H1 (cell line): ENCODE data around the gene ARL11. TPM values are rescaled to one million over a fixed set of nuclear protein-coding genes. Genes with fewer than 3 reads are reported as not detected.
A peak's percentile ranks its signal among the peaks of the same experiment; 100 is the strongest.

Experiments used
- TEAD4 ChIP-seq: IDR thresholded peaks from 2 replicates; pipeline ENCODE4 v1.6.1; 2012; ENCODE audit warnings: low read depth, low read length, inconsistent platforms, mixed read lengths
- polyA plus RNA-seq, 7 experiments: library from polyadenylated mRNA; depleted of rRNA in 3 of 7; stranded (reverse) in 5 of 7; unstranded in 2 of 7; fragments of >200 nt in 5 of 7; fragments of 200-250 nt in 2 of 7; gene quantifications; 1 replicate in 5 of 7; 2 replicates in 1 of 7; 4 replicates in 1 of 7; pipeline versions ENCODE4 v1.2.1 to v1.2.3, GENCODE V29; 2011 to 2013; ENCODE audit warnings: missing spikeins in 2 of 7, mixed read lengths in 2 of 7
- total RNA-seq: library from RNA; stranded (reverse); fragmentation: NEBNext Ultra II Directional; extraction: Animal tissue kit (Norgen Biotek cat#: 25700); gene quantifications from 2 replicates; pipeline ENCODE4 v1.2.1, GENCODE V29; 2021

The ARL11 gene
- total and polyA plus RNA-seq, 2 of the 8 experiments (the other 6 are each of a cell fraction or from before 2014, with no cell fraction given) = 0.45 to 0.52 TPM

DNA sequence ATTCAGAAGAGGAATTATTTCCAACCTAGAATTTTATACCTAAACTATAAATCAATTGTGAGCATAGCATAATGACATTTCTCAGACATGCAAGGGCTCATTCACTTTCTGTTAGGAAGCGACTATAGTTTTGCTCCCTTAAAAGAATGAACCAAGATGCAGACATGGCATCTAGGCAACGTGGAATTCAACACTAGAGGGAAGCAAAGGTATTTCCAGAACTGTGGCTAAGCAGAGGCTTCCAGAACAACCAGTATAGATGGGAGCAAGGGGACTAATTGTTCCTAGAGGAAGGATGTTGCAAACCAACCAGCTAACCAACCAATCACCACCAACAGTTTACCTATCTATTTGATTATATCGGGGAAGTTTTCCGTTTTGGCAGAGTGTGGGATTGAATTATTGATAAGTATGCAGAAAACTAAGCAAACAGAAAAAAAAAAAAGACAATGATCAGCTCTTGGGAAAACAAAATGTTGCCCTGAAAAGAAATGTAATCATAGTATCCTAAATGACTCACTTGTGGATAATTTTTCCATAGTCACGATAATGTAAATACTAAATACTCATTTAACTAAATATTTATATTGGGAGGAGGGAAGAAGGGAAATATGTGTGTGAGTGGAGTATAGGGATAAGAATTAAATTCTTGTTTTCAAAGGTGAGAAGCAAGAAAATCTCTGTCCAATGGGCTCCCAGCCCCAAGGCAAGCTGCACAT, 21.1 kb downstream of the ARL11 start (continued):
- TF ChIP-seq TEAD4 = peak; percentile 44; the same call in 1 of the 2 replicates
